Activated CD4-positive, CD25-positive, alpha-beta regulatory T cell treated with anti-CD3 and anti-CD28 coated beads, Interleukin-2, amount 50 U/mL, for 24 hours (primary cell): ENCODE data around the gene DNAAF6.
"Not testable (repeated sequence)": the region's sequence is repeated elsewhere in the genome, so short reads cannot be mapped to it uniquely, and the experiment has no call there.

Experiments used
- ATAC-seq, 2 donors: fragments of 150-1000 bp; cut with Tn5 transposase; one replicate each; pipeline ENCODE4 v1.10.0; 2021; ENCODE audit warnings: mild to moderate bottlenecking in 1 of 2, moderate library complexity in 1 of 2

The DNAAF6 gene

GRCh38 chrX:107205770-107206696 lies at the start of gene DNAAF6, which contains the start of gene NUP62CL:
TSS of gene DNAAF6 (plus strand) at chrX:107206611. CDS start at chrX:107212876, 6,265 bp downstream.
TSS of gene NUP62CL (minus strand) at chrX:107206433. CDS start at chrX:107175146, 31,287 bp downstream.
- peak; percentile 93 to 95 for ATAC-seq

GRCh38 chrX:107157618-107158017 lies 48.8 kb upstream of the DNAAF6 start:
- ATAC-seq: not testable (repeated sequence)

- ATAC-seq: no peak
These were observed 39.1 kb upstream of the DNAAF6 start for GRCh38 chrX:107167163-107167921.

GRCh38 chrX:107168257-107168656 lies 38.2 kb upstream of the DNAAF6 start:
- no peak for ATAC-seq

GRCh38 chrX:107168712-107169111 lies 37.7 kb upstream of the DNAAF6 start:
- ATAC-seq: no peak

- ATAC-seq: no peak
These were observed 34.9 kb upstream of the DNAAF6 start for GRCh38 chrX:107171369-107172102.

- ATAC-seq: no peak
These were observed 9.1 kb upstream of the DNAAF6 start for GRCh38 chrX:107197319-107197718.

- not testable (repeated sequence) for ATAC-seq
These were observed 8.3 kb upstream of the DNAAF6 start for GRCh38 chrX:107198074-107198473.

GRCh38 chrX:107199491-107199890 lies 6.9 kb upstream of the DNAAF6 start:
- ATAC-seq: no peak

GRCh38 chrX:107204068-107204605 lies 2.3 kb upstream of the DNAAF6 start:
- no peak for ATAC-seq

- ATAC-seq: no peak
These were observed 270 bp downstream of the DNAAF6 start for GRCh38 chrX:107206697-107207065.

GRCh38 chrX:107207089-107207488 lies 678 bp downstream of the DNAAF6 start:
- ATAC-seq: no peak

GRCh38 chrX:107207943-107208342 lies 1.5 kb downstream of the DNAAF6 start:
- no peak for ATAC-seq

- no peak for ATAC-seq
These were observed 7.1 kb downstream of the DNAAF6 start for GRCh38 chrX:107213477-107213876.

GRCh38 chrX:107226757-107227156 lies 20.3 kb downstream of the DNAAF6 start:
- no peak for ATAC-seq

- no peak for ATAC-seq
These were observed 21.5 kb downstream of the DNAAF6 start for GRCh38 chrX:107227780-107228485.

- no peak for ATAC-seq
These were observed 22.0 kb downstream of the DNAAF6 start for GRCh38 chrX:107228486-107228819.

GRCh38 chrX:107272431-107272921 lies 66.1 kb downstream of the DNAAF6 start:
- no peak for ATAC-seq

- no peak for ATAC-seq
These were observed 67.4 kb downstream of the DNAAF6 start for GRCh38 chrX:107273795-107274194.

GRCh38 chrX:107288676-107289075 lies 82.3 kb downstream of the DNAAF6 start:
- ATAC-seq: no peak

GRCh38 chrX:107290019-107290418 lies 83.6 kb downstream of the DNAAF6 start:
- ATAC-seq: no peak

GRCh38 chrX:107293056-107293455 lies 86.6 kb downstream of the DNAAF6 start:
- no peak for ATAC-seq
